ENCODE data around the gene TMEM129.

- TF ChIP-seq CTCF (IDR thresholded peaks at IDR 0.05; ENCODE audit: low read length) (no peak), EZH2 (IDR thresholded peaks at IDR 0.05; ENCODE audit: borderline replicate concordance, low read length) (no peak)
Observed at GRCh38 chr4:1682860-1683259, 38.3 kb downstream of the TMEM129 start.

Data from OCI-LY1 (cell line).